EH (cell line): ENCODE measurements around the gene VTCN1.

ENCODE experiments used
- DNase-seq: peaks from one replicate; pipeline ENCODE4 v3.0.0-alpha.2; 2015; ENCODE audit warnings: low read depth

VTCN1 gene

GRCh38 chr1:117209094-117209493, 1.6 kb downstream of the VTCN1 start:
- no peak for DNase-seq

DNA sequence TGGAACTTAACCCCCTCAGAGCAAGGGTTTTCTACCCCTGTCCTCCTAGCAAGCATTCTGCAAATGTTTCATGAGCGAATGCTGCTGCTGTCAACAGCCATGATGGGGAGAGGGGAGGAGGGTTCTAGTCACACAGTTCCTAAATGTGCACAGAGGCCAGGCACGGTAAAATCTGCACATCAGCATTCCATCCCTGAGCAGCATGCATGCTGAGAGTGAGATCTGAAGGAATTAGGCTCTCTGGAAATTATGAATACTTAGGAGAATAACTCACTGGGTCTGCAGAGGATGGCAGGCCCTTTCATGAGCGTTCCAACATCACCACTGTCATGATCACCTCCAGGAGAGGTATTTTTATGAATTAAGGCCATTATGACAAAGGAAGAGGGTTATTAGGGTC, 2.1 kb downstream of the VTCN1 start:
- no peak for DNase-seq

- peak; percentile 11 for DNase-seq
Measured at GRCh38 chr1:117205368-117205767, 5.4 kb downstream of the VTCN1 start.

DNA sequence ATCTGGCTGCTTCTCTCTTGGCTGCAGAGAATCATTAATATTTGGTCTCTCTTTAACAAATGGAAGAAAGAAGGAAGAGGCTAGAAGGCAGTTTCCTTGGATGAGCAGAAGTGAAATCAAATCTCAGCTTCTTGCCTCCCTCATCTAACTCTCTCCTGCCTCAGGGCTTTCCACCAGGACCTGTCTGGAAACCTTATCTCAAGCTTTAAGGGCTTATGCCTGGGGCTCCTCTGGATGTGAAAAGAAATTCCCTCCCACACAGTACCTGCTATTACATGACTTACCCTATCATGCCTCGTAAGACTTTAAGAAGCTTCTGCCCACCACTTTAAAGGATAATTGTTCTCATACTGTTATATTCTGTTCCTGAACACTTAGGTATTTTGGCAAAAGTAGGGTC, 8.9 kb downstream of the VTCN1 start:
- DNase-seq, result no peak

DNA sequence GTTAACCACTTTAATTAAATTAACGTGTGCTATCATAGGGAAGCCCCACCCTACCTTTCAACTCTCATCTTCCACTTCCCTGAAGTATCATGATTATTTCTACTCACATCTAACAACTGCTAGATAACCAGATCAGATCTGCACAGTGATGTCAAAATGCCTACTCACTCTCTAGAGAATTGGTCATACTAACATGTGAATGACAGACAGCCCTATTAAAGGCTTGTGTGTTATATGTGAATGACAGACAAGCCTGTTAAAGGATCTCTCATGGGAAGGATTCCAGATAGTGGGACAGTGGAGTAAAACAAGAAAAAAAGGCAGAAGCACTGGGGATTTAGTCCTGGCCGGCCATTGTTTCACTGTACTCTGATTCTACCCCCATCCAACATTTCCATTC, 12.6 kb downstream of the VTCN1 start:
- DNase-seq, result no peak

GRCh38 chr1:117189726-117190125, 21.0 kb downstream of the VTCN1 start:
- DNase-seq, result no peak

GRCh38 chr1:117188816-117189437, 21.8 kb downstream of the VTCN1 start:
- no peak for DNase-seq

DNA sequence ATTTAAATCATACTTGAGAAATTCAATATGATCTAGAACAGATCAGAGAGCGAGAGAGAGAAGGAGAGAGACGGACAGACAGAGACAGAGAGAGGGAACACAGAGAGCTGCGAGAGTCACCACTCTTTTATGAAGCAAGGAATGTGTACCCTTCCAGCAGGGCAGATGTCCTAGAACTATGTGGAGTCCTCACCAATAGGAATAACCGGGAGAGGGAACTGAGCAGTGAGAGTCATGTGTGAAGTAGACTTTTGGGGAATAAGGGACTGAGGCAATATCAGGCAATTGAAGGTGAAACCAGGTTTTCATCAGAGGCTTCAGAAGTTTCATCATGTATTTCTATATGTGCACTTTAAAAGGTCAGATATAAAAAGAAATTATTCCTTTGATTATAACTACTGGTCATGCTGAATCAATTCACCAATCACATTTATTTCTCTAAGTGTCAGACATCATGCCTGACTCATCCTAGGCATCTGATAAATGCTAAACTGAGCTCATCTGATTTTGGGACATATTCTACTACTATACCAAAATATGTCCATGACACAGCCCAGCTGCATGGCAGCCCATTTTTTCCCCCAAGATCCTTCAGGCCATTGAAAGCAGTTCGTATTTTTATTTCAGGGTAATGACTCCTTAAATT, 22.4 kb downstream of the VTCN1 start:
- DNase-seq, result peak; percentile 44

GRCh38 chr1:117183112-117183511, 27.6 kb downstream of the VTCN1 start:
- no peak for DNase-seq

- DNase-seq, result no peak
Measured at GRCh38 chr1:117182319-117182718, 28.4 kb downstream of the VTCN1 start.

DNA sequence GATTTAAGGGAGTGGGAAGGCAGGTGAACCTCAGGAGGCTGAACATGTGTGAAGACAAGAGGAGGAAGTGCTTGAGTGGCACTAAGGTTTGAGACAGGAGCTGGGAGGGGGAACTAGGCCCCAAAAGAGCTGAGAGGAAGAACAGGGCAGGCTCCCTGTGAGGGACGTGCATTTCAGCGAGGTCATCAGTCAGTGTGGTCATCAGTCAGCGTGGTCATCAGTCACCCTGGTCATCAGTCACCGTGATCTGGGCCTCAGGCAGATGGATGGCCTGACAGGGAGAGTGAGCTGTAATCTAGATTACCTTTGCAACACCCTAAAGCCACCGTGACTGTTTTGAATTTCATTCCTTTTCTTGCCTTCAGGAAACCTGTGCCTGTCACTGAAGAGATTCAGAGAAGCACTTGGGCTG, 29.1 kb downstream of the VTCN1 start:
- no peak for DNase-seq

- DNase-seq, result no peak
Measured at GRCh38 chr1:117180147-117180967, 30.4 kb downstream of the VTCN1 start.

DNA sequence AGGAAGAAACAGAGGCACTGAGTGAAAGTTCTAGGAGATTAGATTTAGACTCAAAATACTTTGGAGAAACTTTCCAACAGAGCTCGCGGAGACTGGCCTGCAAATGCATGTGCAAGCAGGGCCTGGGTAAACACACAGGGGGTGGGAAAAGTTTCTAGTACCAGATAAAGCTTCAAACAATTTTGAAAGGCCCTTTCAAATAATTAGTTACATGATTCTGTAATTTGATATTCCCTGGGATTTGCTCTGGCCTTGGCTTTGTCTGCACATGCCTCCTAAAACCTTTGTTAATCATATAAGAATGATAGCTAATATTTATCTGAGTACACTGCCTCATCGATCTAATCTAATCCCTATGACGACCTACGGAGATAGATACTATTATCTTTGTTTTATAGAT, 31.3 kb downstream of the VTCN1 start:
- DNase-seq, result no peak

GRCh38 chr1:117178756-117179155, 32.0 kb downstream of the VTCN1 start:
- peak; percentile 5 for DNase-seq

DNA sequence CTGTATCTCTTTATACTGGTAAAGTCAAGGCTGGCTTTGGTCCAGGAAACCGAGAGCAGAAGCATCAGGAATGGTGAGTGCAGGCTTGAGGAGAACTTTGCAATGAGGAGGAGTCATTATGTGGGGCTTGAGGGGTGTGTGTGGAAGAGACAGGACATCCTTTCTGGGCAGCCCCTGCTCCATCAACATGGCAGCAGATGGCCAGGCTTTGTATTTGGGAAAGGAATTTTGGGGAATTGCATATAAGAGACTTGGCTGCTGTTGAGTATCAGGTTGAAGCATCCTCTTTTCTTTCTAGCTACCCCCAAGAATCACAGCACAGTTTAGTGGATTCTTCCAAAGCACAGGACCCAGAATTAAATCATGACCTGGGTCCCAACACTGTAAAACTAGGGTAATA, 33.4 kb downstream of the VTCN1 start:
- no peak for DNase-seq

DNA sequence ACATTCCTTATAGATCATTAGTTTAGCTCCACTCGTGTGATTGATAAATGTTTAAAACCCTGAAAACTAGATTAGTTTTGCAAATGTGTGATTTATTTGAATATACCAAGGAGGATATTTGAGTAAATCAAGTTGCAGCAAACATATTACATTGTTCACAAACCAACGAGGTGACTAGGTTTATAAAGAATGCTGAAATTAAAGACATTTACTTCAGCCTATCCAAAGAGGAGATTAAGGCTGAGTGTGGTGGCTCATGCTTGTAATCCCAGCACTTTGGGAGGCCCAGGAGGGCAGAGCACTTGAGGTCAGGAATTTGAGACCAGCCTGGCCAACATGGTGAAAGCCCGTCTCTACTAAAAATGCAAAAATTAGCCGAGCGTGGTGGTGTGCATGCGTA, 34.1 kb downstream of the VTCN1 start:
- peak; percentile 21 for DNase-seq

GRCh38 chr1:117174851-117175250, 35.9 kb downstream of the VTCN1 start:
- no peak for DNase-seq

DNA sequence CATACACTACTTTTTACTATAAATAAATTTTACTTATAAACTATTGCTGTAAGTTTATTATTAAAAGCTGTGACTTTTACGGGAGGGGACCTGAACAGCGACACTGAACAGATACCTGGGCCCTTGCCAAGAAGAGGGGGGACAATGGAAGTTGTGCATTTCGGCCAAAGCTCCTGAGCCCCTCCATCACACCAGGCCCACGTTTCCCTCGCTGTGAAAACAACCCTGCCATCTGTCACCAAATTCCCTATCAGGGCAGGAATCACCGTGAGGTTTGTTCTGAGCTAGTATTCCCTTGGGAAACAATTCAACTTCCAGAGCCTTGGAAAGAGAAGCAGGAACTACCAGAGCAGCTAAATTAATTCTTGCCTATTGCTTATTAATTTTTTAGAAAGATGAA, 37.0 kb downstream of the VTCN1 start:
- no peak for DNase-seq

GRCh38 chr1:117173006-117173405, 37.7 kb downstream of the VTCN1 start:
- DNase-seq, result no peak

DNA sequence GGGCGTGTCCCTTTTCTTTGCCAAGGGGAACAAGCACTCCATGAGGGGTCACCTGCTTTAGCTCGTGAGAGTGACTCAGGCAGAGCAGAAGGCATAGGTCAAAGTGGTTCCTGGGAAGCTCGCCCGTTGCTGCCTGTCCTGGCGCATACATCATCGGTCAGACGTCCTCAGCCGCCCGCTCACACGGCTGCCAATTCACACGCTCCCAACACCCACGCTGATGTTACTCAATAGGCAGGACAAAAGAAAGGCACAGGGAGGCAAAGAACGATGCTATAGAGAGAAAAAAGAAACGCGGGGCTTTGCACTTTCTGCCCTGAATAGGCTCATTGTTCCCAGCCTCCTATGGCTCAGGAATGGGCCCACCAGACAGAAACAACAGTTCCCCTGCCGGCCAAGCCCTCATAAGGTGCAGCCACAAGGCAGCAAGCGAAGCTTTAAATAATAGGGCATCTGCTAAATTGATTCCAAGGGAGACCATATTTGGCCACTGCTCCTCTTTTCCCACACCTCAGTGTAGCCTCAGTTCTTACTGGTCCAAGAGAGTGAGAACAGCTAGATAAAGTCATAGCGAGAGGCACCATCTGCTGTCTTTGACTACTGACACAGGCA, 38.7 kb downstream of the VTCN1 start:
- DNase-seq, result no peak

DNA sequence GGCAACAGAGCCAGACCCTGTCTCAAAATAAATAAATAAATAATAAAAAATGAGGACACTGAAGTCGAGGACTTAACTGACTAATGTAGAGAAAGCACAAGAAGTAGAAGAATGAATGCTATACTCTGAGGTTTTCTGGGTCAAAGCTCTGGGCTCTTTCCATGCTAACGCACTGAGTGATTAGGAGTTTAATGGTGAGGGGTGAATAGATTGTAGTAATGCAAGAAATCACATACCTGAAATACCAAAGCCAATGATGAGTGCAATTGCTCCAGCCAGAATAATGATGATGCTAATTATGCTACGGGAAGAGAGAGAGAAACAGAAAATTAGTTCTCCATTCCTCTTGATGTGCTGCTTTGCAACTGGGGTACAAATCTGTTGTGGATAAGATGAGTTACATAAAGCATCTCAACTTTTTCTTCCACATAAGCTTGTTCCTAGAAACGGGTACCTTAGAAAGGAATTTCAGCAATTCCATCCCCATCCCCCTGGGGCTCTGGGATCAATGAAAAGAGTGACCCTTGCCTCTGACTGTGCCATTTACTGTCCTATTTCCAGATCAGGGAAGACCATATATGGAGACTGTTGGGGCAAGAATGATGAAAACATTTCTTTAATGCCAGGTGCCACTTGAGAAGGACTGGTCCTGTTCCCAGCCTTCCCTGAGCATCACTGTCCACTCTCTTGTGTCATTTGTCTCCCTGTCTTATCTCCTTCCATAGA, 40.7 kb downstream of the VTCN1 start:
- DNase-seq, result no peak

GRCh38 chr1:117167402-117167801, 43.3 kb downstream of the VTCN1 start:
- peak; percentile 45 for DNase-seq
